HEK293 (cell line): Measurements from ENCODE around the gene ZNF543.

Source experiments
- SALL2 ChIP-seq: fragments of 450-650 bp; formaldehyde crosslinking; IDR thresholded peaks from 2 replicates; pipeline ENCODE4 v1.5.0; 2017; ENCODE audit warnings: missing biosample characterization, mild to moderate bottlenecking, missing genetic modification characterization, borderline replicate concordance
- TCF7L2 ChIP-seq: IDR thresholded peaks from 2 replicates; pipeline ENCODE4 v1.6.1; 2011; ENCODE audit warnings: low read depth, mild to moderate bottlenecking, inconsistent platforms, low read length, moderate library complexity, borderline replicate concordance
- YY1 ChIP-seq: fragments of 450-650 bp; formaldehyde crosslinking; IDR thresholded peaks from 2 replicates; pipeline ENCODE4 v1.5.1; 2018; ENCODE audit warnings: missing biosample characterization, missing genetic modification characterization
- ZNF214 ChIP-seq: fragments of 450-650 bp; formaldehyde crosslinking; IDR thresholded peaks from 2 replicates; pipeline ENCODE4 v1.5.1; 2017; ENCODE audit warnings: missing biosample characterization, mild to moderate bottlenecking, missing genetic modification characterization, borderline replicate concordance
- ZNF23 ChIP-seq: fragments of 450-650 bp; formaldehyde crosslinking; IDR thresholded peaks from 2 replicates; pipeline ENCODE4 v1.5.1; 2016; ENCODE audit warnings: missing biosample characterization, missing genetic modification characterization, borderline replicate concordance
- ZNF561 ChIP-seq: fragments of 450-650 bp; IDR thresholded peaks from 2 replicates; pipeline ENCODE4 v1.5.1; 2018; ENCODE audit warnings: missing biosample characterization, missing genetic modification characterization, borderline replicate concordance
- TF ChIP-seq, protein P1 (sequence below): fragments of 450-650 bp; formaldehyde crosslinking; IDR thresholded peaks from 2 replicates; pipeline ENCODE4 v1.5.1; 2017; ENCODE audit warnings: missing biosample characterization, missing genetic modification characterization
- TF ChIP-seq, protein P2 (sequence below): fragments of 450-650 bp; formaldehyde crosslinking; IDR thresholded peaks from 2 replicates; pipeline ENCODE4 v1.5.1; 2016; ENCODE audit warnings: missing biosample characterization, missing genetic modification characterization
- TF ChIP-seq, protein P3 (sequence below): fragments of 450-650 bp; formaldehyde crosslinking; IDR thresholded peaks from 2 replicates; pipeline ENCODE4 v1.5.1; 2016; ENCODE audit warnings: missing biosample characterization, missing genetic modification characterization
- TF ChIP-seq, protein P4 (sequence below): fragments of 450-650 bp; formaldehyde crosslinking; IDR thresholded peaks from 2 replicates; pipeline ENCODE4 v1.5.1; 2016; ENCODE audit warnings: missing biosample characterization, missing genetic modification characterization

DNA sequence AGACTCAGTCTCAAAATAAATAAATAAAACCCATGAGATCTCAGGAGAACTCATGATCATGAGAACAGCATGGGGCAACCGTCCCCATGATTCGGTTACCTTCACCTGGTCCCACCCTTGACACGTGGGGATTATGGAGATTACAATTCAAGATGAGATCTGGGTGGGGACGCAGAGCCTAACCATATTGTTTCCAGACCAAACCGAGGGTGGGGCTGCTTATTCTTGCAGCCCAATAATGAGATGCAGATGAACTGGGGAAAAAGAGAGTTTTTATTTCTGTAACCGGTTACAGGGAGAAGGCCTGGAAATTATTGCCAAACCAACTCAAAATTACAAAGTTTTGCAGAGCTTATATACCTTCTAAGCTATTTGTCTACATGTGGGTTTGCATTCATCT lies 55.9 kb downstream of the ZNF543 start:
- TF ChIP-seq, protein P1, sequence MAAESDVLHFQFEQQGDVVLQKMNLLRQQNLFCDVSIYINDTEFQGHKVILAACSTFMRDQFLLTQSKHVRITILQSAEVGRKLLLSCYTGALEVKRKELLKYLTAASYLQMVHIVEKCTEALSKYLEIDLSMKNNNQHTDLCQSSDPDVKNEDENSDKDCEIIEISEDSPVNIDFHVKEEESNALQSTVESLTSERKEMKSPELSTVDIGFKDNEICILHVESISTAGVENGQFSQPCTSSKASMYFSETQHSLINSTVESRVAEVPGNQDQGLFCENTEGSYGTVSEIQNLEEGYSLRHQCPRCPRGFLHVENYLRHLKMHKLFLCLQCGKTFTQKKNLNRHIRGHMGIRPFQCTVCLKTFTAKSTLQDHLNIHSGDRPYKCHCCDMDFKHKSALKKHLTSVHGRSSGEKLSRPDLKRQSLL (tag by site-specific recombination): no peak
- TF ChIP-seq, protein P2, sequence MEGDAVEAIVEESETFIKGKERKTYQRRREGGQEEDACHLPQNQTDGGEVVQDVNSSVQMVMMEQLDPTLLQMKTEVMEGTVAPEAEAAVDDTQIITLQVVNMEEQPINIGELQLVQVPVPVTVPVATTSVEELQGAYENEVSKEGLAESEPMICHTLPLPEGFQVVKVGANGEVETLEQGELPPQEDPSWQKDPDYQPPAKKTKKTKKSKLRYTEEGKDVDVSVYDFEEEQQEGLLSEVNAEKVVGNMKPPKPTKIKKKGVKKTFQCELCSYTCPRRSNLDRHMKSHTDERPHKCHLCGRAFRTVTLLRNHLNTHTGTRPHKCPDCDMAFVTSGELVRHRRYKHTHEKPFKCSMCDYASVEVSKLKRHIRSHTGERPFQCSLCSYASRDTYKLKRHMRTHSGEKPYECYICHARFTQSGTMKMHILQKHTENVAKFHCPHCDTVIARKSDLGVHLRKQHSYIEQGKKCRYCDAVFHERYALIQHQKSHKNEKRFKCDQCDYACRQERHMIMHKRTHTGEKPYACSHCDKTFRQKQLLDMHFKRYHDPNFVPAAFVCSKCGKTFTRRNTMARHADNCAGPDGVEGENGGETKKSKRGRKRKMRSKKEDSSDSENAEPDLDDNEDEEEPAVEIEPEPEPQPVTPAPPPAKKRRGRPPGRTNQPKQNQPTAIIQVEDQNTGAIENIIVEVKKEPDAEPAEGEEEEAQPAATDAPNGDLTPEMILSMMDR (tag by site-specific recombination): no peak
- no peak for TF ChIP-seq YY1
- TF ChIP-seq, protein P3, sequence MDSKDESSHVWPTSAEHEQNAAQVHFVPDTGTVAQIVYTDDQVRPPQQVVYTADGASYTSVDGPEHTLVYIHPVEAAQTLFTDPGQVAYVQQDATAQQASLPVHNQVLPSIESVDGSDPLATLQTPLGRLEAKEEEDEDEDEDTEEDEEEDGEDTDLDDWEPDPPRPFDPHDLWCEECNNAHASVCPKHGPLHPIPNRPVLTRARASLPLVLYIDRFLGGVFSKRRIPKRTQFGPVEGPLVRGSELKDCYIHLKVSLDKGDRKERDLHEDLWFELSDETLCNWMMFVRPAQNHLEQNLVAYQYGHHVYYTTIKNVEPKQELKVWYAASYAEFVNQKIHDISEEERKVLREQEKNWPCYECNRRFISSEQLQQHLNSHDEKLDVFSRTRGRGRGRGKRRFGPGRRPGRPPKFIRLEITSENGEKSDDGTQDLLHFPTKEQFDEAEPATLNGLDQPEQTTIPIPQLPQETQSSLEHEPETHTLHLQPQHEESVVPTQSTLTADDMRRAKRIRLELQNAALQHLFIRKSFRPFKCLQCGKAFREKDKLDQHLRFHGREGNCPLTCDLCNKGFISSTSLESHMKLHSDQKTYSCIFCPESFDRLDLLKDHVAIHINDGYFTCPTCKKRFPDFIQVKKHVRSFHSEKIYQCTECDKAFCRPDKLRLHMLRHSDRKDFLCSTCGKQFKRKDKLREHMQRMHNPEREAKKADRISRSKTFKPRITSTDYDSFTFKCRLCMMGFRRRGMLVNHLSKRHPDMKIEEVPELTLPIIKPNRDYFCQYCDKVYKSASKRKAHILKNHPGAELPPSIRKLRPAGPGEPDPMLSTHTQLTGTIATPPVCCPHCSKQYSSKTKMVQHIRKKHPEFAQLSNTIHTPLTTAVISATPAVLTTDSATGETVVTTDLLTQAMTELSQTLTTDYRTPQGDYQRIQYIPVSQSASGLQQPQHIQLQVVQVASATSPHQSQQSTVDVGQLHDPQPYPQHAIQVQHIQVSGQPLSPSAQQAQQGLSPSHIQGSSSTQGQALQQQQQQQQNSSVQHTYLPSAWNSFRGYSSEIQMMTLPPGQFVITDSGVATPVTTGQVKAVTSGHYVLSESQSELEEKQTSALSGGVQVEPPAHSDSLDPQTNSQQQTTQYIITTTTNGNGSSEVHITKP (tag by site-specific recombination): no peak
- no peak for TF ChIP-seq ZNF561 (tag by site-specific recombination)
- TF ChIP-seq, protein P4, sequence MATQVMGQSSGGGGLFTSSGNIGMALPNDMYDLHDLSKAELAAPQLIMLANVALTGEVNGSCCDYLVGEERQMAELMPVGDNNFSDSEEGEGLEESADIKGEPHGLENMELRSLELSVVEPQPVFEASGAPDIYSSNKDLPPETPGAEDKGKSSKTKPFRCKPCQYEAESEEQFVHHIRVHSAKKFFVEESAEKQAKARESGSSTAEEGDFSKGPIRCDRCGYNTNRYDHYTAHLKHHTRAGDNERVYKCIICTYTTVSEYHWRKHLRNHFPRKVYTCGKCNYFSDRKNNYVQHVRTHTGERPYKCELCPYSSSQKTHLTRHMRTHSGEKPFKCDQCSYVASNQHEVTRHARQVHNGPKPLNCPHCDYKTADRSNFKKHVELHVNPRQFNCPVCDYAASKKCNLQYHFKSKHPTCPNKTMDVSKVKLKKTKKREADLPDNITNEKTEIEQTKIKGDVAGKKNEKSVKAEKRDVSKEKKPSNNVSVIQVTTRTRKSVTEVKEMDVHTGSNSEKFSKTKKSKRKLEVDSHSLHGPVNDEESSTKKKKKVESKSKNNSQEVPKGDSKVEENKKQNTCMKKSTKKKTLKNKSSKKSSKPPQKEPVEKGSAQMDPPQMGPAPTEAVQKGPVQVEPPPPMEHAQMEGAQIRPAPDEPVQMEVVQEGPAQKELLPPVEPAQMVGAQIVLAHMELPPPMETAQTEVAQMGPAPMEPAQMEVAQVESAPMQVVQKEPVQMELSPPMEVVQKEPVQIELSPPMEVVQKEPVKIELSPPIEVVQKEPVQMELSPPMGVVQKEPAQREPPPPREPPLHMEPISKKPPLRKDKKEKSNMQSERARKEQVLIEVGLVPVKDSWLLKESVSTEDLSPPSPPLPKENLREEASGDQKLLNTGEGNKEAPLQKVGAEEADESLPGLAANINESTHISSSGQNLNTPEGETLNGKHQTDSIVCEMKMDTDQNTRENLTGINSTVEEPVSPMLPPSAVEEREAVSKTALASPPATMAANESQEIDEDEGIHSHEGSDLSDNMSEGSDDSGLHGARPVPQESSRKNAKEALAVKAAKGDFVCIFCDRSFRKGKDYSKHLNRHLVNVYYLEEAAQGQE (tag by site-specific recombination): no peak
- no peak for TF ChIP-seq ZNF214 (tag by site-specific recombination)
- TF ChIP-seq ZNF23: no peak
- no peak for TF ChIP-seq TCF7L2
- no peak for TF ChIP-seq SALL2 (tag by site-specific recombination)
